IMR-90 (cell line): ENCODE results near the gene C1QTNF5. TPM values are rescaled to one million over a fixed set of nuclear protein-coding genes. Genes with fewer than 3 reads are reported as not detected.

Experiments
- ATAC-seq: fragments of 200-7000 bp; cut with Tn5 transposase; 2 replicates; pipeline ENCODE4 v1.9.1; 2020; ENCODE audit warnings: low read depth, mild to moderate bottlenecking, moderate library complexity
- BruUV-seq: library from RNA; stranded (reverse); fragments of 400-500 nt; replicated peaks from 2 replicates; lab custom pipeline; 2021; lab: Mats Ljungman, UMichigan
- CTCF ChIA-PET: fragments of 300-600 bp; formaldehyde crosslinking; extraction: SDS; loops from one replicate; lab custom pipeline; 2021; ENCODE audit warnings: antibody characterized with exemption; lab: Yijun Ruan, JAX
- POLR2A ChIA-PET: fragments of 300-600 bp; sonication (Branson Sonifier 250); formaldehyde crosslinking; loops from one replicate; lab custom pipeline; 2022; ENCODE audit warnings: antibody characterized with exemption; ENCODE audit not compliant: unreplicated experiment; lab: Charles Lee
- DNase-seq: peaks from one replicate; pipeline ENCODE4 v3.0.0; 2013
- H2AFZ ChIP-seq: replicated peaks from 2 replicates; pipeline ENCODE3; 2013; ENCODE audit warnings: low read length, mild to moderate bottlenecking; ENCODE audit not compliant: poor library complexity
- H2AK5ac ChIP-seq: 2 replicates; pipeline ENCODE4 v1.6.1; 2013; ENCODE audit warnings: low read depth, low read length, inconsistent platforms
- H2AK9ac ChIP-seq: replicated peaks from 2 replicates; pipeline ENCODE3; 2013; ENCODE audit warnings: mild to moderate bottlenecking, low read depth, low read length, moderate library complexity; ENCODE audit not compliant: poor library complexity
- H2BK120ac ChIP-seq: 2 replicates; pipeline ENCODE4 v1.6.1; 2013; ENCODE audit warnings: low read depth, low read length, inconsistent platforms
- H2BK15ac ChIP-seq: 3 replicates; pipeline ENCODE4 v1.6.1; 2013; ENCODE audit warnings: low read depth, low read length, inconsistent platforms
- H2BK20ac ChIP-seq: 2 replicates; pipeline ENCODE4 v1.6.1; 2013; ENCODE audit warnings: low read depth, mild to moderate bottlenecking, inconsistent platforms, low read length, moderate library complexity
- H2BK5ac ChIP-seq: 2 replicates; pipeline ENCODE4 v1.6.1; 2013; ENCODE audit warnings: mild to moderate bottlenecking, low read depth, low read length, inconsistent platforms; ENCODE audit not compliant: poor library complexity, severe bottlenecking
- H3K14ac ChIP-seq: replicated peaks from 2 replicates; pipeline ENCODE4 v1.6.1; 2013; ENCODE audit warnings: low read depth, low read length, inconsistent platforms
- H3K18ac ChIP-seq: 2 replicates; pipeline ENCODE4 v1.6.1; 2013; ENCODE audit warnings: low read depth, low read length, control low read depth
- H3K23ac ChIP-seq: 2 replicates; pipeline ENCODE4 v1.6.1; 2013; ENCODE audit warnings: low read depth, low read length, inconsistent platforms
- H3K27ac ChIP-seq: 2 replicates; pipeline ENCODE4 v1.5.1; 2013; ENCODE audit warnings: mild to moderate bottlenecking, control low read depth, low read length; ENCODE audit not compliant: insufficient read depth
- H3K27me3 ChIP-seq: 2 replicates; pipeline ENCODE4 v1.6.1; 2013; ENCODE audit warnings: low read length; ENCODE audit not compliant: control insufficient read depth, insufficient read depth
- H3K36me3 ChIP-seq: 2 replicates; pipeline ENCODE4 v1.6.1; 2013; ENCODE audit warnings: low read length, mixed read lengths; ENCODE audit not compliant: control insufficient read depth, insufficient read depth
- H3K4ac ChIP-seq: 2 replicates; pipeline ENCODE4 v1.6.1; 2013; ENCODE audit warnings: low read depth, low read length, inconsistent platforms
- H3K4me1 ChIP-seq: 2 replicates; pipeline ENCODE4 v1.6.1; 2013; ENCODE audit warnings: low read length, mixed read lengths; ENCODE audit not compliant: control insufficient read depth, insufficient read depth
- H3K4me2 ChIP-seq: 2 replicates; pipeline ENCODE4 v1.6.1; 2013; ENCODE audit warnings: low read depth, mild to moderate bottlenecking, control low read depth, low read length, moderate library complexity
- H3K4me3 ChIP-seq: 2 replicates; pipeline ENCODE4 v1.5.1; 2013; ENCODE audit warnings: low read depth, mild to moderate bottlenecking, control low read depth, low read length, moderate library complexity; ENCODE audit not compliant: insufficient read depth
- H3K56ac ChIP-seq: 2 replicates; pipeline ENCODE4 v1.6.1; 2013; ENCODE audit warnings: low read length, inconsistent platforms; ENCODE audit not compliant: insufficient read depth; ENCODE audit errors: extremely low read depth
- H3K79me1 ChIP-seq, 2 experiments: 2 replicates each; pipeline ENCODE4 v1.6.1; 2013; ENCODE audit warnings: low read length in 2 of 2, inconsistent platforms in 1 of 2, low read depth in 1 of 2
- H3K9ac ChIP-seq: 2 replicates; pipeline ENCODE4 v1.6.1; 2013; ENCODE audit warnings: low read depth, low read length, control low read depth
- H3K9me1 ChIP-seq: 2 replicates; pipeline ENCODE4 v1.6.1; 2013; ENCODE audit warnings: low read length, inconsistent platforms; ENCODE audit not compliant: insufficient read depth
- H3K9me3 ChIP-seq: 2 replicates; pipeline ENCODE4 v1.6.1; 2013; ENCODE audit warnings: low read length; ENCODE audit not compliant: control insufficient read depth, insufficient read depth
- H4K20me1 ChIP-seq: 2 replicates; pipeline ENCODE4 v1.6.1; 2013; ENCODE audit warnings: low read length, inconsistent platforms; ENCODE audit not compliant: insufficient read depth
- H4K5ac ChIP-seq: 2 replicates; pipeline ENCODE4 v1.6.1; 2013; ENCODE audit warnings: mild to moderate bottlenecking, low read depth, low read length, control low read depth
- H4K8ac ChIP-seq, 2 experiments: 2 replicates each; pipeline ENCODE4 v1.6.1; 2013; ENCODE audit warnings: low read depth in 2 of 2, low read length in 2 of 2, control low read depth in 1 of 2, inconsistent platforms in 1 of 2
- H4K91ac ChIP-seq: 2 replicates; pipeline ENCODE4 v1.6.1; 2013; ENCODE audit warnings: low read depth, low read length, inconsistent platforms; ENCODE audit not compliant: insufficient read depth
- BHLHE40 ChIP-seq: fragments of 150-350 bp; IDR thresholded peaks from 2 replicates; pipeline ENCODE4 v1.6.1; 2016; ENCODE audit warnings: mild to moderate bottlenecking, low read depth, low read length
- CEBPB ChIP-seq: IDR thresholded peaks from 2 replicates; pipeline ENCODE4 v1.6.1; 2012; ENCODE audit warnings: low read depth, low read length, improper control_type of control experiment
- CHD1 ChIP-seq: IDR thresholded peaks from 2 replicates; pipeline ENCODE4 v1.6.1; 2012; ENCODE audit warnings: low read depth, low read length, improper control_type of control experiment
- ELK1 ChIP-seq: fragments of 150-350 bp; IDR thresholded peaks from 2 replicates; pipeline ENCODE4 v1.6.1; 2016; ENCODE audit warnings: low read depth, mild to moderate bottlenecking, low read length, moderate library complexity, borderline replicate concordance
- FOS ChIP-seq: fragments of 150-350 bp; IDR thresholded peaks from 2 replicates; pipeline ENCODE4 v1.6.1; 2016; ENCODE audit warnings: low read depth, low read length
- MAFK ChIP-seq: IDR thresholded peaks from 2 replicates; pipeline ENCODE4 v1.6.1; 2012; ENCODE audit warnings: low read depth, low read length, improper control_type of control experiment
- MAZ ChIP-seq: IDR thresholded peaks from 2 replicates; pipeline ENCODE4 v1.6.1; 2012; ENCODE audit warnings: low read depth, mild to moderate bottlenecking, low read length, improper control_type of control experiment, moderate library complexity, borderline replicate concordance
- MXI1 ChIP-seq: IDR thresholded peaks from 2 replicates; pipeline ENCODE4 v1.6.1; 2012; ENCODE audit warnings: low read depth, mild to moderate bottlenecking, low read length, moderate library complexity, borderline replicate concordance
- NFE2L2 ChIP-seq: fragments of 150-350 bp; IDR thresholded peaks from 2 replicates; pipeline ENCODE4 v1.6.1; 2016; ENCODE audit warnings: low read depth, mild to moderate bottlenecking, low read length
- POLR2A ChIP-seq: IDR thresholded peaks from 2 replicates; pipeline ENCODE4 v1.6.1; 2012; ENCODE audit warnings: mild to moderate bottlenecking, low read depth, low read length
- RAD21 ChIP-seq: IDR thresholded peaks from 2 replicates; pipeline ENCODE4 v1.6.1; 2012; ENCODE audit warnings: low read length, improper control_type of control experiment
- RCOR1 ChIP-seq: IDR thresholded peaks from 2 replicates; pipeline ENCODE4 v1.6.1; 2012; ENCODE audit warnings: mild to moderate bottlenecking, low read length, improper control_type of control experiment; ENCODE audit not compliant: insufficient replicate concordance
- RFX5 ChIP-seq: IDR thresholded peaks from 2 replicates; pipeline ENCODE4 v1.8.0; 2012; ENCODE audit warnings: low read depth, mild to moderate bottlenecking, low read length, moderate library complexity
- SMC3 ChIP-seq: fragments of 150-350 bp; IDR thresholded peaks from 2 replicates; pipeline ENCODE4 v1.6.1; 2016; ENCODE audit warnings: low read depth, mild to moderate bottlenecking, antibody characterized with exemption, low read length, moderate library complexity
- USF2 ChIP-seq: fragments of 150-350 bp; IDR thresholded peaks from 2 replicates; pipeline ENCODE4 v1.6.1; 2017; ENCODE audit warnings: mild to moderate bottlenecking, antibody characterized with exemption, low read length, low read depth
- WGBS, 2 experiments: methylation state at CpG; one replicate each; pipeline versions ENCODE4 v1.1.5 to v1.1.7; 2013; ENCODE audit warnings: missing lambda C conversion rate in 2 of 2; ENCODE audit not compliant: insufficient read length in 1 of 2; ENCODE audit errors: extremely low coverage in 2 of 2; 5-methylcytosine and 5-hydroxymethylcytosine counted together
- dilution Hi-C: fragments of 300-500 bp; cut with HindIII; formaldehyde crosslinking; loops from one replicate; pipeline ENCODE4 v1.14.3; 2018; ENCODE audit warnings: low sequenced_read_pairs; ENCODE audit not compliant: unreplicated experiment
- in situ Hi-C: fragments of 300-500 bp; cut with MboI; formaldehyde crosslinking; loops from 3 replicates; pipeline ENCODE4 v1.14.3; 2019; ENCODE audit warnings: low sequenced_read_pairs, inconsistent platforms, mixed read lengths
- intact Hi-C: fragments of 100-400 bp; cut with micrococcal nuclease; formaldehyde crosslinking; loops from 2 replicates; pipeline ENCODE4 v1.10.0; 2022
- polyA plus RNA-seq, 3 experiments: library from polyadenylated mRNA; depleted of rRNA; stranded (reverse); fragments of >200 nt; gene quantifications; 2 replicates each; pipeline ENCODE4 v1.2.3, GENCODE V29; 2012; ENCODE audit warnings: low replicate concordance in 1 of 3
- total RNA-seq: library from RNA; depleted of rRNA; stranded (reverse); fragments of >200 nt; gene quantifications from 2 replicates; pipeline ENCODE4 v1.2.3, GENCODE V29; 2012

The C1QTNF5 gene
- total and polyA plus RNA-seq, 2 of the 4 experiments (the other 2 are of a cell fraction): 2.0 to 5.4 TPM

DNA sequence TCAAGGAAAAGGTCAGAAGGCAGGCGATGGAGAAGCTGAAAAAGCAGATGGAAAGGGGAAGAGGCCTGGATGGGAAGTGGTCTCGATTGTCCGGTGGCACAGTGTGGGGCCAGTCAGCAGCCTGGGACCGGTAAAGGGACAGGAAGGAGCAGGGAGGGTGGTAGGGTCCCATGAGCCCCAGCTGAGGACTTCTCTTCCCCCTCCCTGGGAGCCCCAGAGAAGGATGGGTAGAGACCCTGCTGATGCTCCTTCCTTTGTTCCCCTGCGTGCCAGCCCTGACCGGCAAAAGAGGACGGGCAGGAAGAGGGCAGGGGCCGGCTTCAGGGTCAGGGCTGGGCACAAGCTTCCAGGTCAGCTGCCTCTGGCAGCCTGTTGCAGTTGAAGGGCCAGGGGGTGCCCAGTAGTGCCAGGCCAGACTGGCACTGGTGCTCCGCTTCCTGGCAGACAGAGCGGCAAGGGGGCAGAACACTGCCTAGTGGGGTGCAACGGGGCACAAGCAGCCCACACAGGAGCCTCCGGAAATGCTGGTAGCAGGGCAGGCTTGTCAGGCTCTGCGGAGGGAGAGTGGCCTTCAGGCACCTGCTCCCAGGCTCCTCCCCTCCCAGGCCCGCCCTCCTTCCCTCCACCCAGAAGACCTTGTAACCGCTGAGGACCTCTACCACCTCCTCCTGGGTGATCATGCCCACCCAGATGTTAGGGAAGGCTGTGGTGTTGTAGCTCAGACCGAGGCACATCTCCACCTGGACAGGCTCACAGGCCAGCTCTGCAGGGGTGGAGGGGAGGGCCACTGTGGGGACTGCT, 739 bp upstream of the C1QTNF5 start:
- H2BK15ac ChIP-seq: peak overlapping the region; percentile 60; the same call in 1 of the 3 replicates
- peak overlapping the region; percentile 92 for H2AFZ ChIP-seq
- peak overlapping the region; percentile 69 for H3K14ac ChIP-seq
- CTCF ChIA-PET: interaction anchor here (0.6 to 2.4 kb wide), 4 partner anchors 14 to 136 kb away, joined by 3 to 16 read pairs (median 4); partner anchors contain the start of gene USP2
- H3K56ac ChIP-seq: peak overlapping the region; percentile 47
- H3K4me3 ChIP-seq: no peak overlapping the region
- H3K9ac ChIP-seq: peak overlapping the region; percentile 15
- peaks cover 10% of the 10 kb centered on the region for H3K27me3 ChIP-seq
- no peak overlapping the region for H2BK5ac ChIP-seq
- H3K4me2 ChIP-seq: peak overlapping the region; percentile 37; the same call in 1 of the 2 replicates
- H4K8ac ChIP-seq: peak overlapping the region in 1 of 2 experiments; percentile 68; a peak in 1 of 4 replicates
- H2AK5ac ChIP-seq: peak overlapping the region; percentile 91
- BruUV-seq: no TSS peak
- H3K36me3 ChIP-seq: no peaks in the 10 kb centered on the region; the same call in 1 of the 2 replicates
- H3K27ac ChIP-seq: peak overlapping the region; percentile 18; the same call in 1 of the 2 replicates
- H3K79me1 ChIP-seq: peaks cover 11 to 25% of the 10 kb centered on the region in 2 experiments; a peak in 3 of 4 replicates
- H2BK20ac ChIP-seq: peak overlapping the region; percentile 27
- no peaks in the 10 kb centered on the region for H3K9me3 ChIP-seq
- POLR2A ChIA-PET: no interaction called here
- H3K23ac ChIP-seq: peak overlapping the region; percentile 54
- no peaks in the 10 kb centered on the region for H3K9me1 ChIP-seq
- in situ Hi-C loops: no loop called here
- peak overlapping the region; percentile 59 for H4K91ac ChIP-seq
- H3K18ac ChIP-seq: no peak overlapping the region; the same call in 1 of the 2 replicates
- H3K4me1 ChIP-seq: peaks cover 18% of the 10 kb centered on the region
- H4K5ac ChIP-seq: no peak overlapping the region; the same call in 1 of the 2 replicates
- intact Hi-C loops: no loop called here
- H2BK120ac ChIP-seq: peak overlapping the region; percentile 59
- H4K20me1 ChIP-seq: peaks cover 5% of the 10 kb centered on the region; the same call in 1 of the 2 replicates
- dilution Hi-C loops: no loop called here
- no peak for DNase-seq
- 69% methylated on average over 3 of the region's 16 CpGs; no CpG with 5 or more reads in 1 of the 2 experiments for WGBS, 2 experiments
- ATAC-seq: no peak
- H2AK9ac ChIP-seq: peak overlapping the region; percentile 77
- H3K4ac ChIP-seq: peak overlapping the region; percentile 85
- TF ChIP-seq ELK1 (no peak), FOS (no peak), RAD21 (no peak), MXI1 (no peak), CEBPB (no peak), MAFK (no peak), CHD1 (no peak), POLR2A (no peak), NFE2L2 (no peak), MAZ (no peak), BHLHE40 (no peak), USF2 (no peak), SMC3 (no peak), RFX5 (no peak), RCOR1 (no peak)
